PC-9 (cell line): ENCODE measurements around the gene ALKBH8. TPM values are rescaled to one million over a fixed set of nuclear protein-coding genes. Genes with fewer than 3 reads are reported as not detected.

Source experiments
- BruUV-seq: library from RNA; stranded (reverse); fragments of 400-500 nt; replicated peaks from 2 replicates; lab custom pipeline; 2021; lab: Mats Ljungman, UMichigan
- CTCF ChIA-PET: fragments of 300-600 bp; sonication (Branson Sonifier 250); formaldehyde crosslinking; loops from one replicate; lab custom pipeline; 2022; ENCODE audit warnings: antibody characterized with exemption; lab: Charles Lee
- POLR2A ChIA-PET: fragments of 300-600 bp; sonication (Branson Sonifier 250); formaldehyde crosslinking; loops from one replicate; lab custom pipeline; 2022; ENCODE audit warnings: antibody characterized with exemption; ENCODE audit not compliant: unreplicated experiment; lab: Charles Lee
- DNase-seq, 2 experiments: peaks; one replicate each; pipeline versions ENCODE4 v3.0.0 to v3.0.0-alpha.2; 2015 to 2022; ENCODE audit warnings: mixed read lengths in 1 of 2
- H2AFZ ChIP-seq: fragments of 200-600 bp; sonication (generic); 2 replicates; pipeline ENCODE4 v1.8.1; 2017; ENCODE audit warnings: antibody characterized with exemption
- H3F3A ChIP-seq: fragments of 200-600 bp; sonication (generic); 2 replicates; pipeline ENCODE4 v1.8.1; 2017; ENCODE audit warnings: antibody characterized with exemption, mild to moderate bottlenecking, low read depth; ENCODE audit not compliant: insufficient read depth
- H3K27ac ChIP-seq: fragments of 200-600 bp; sonication (generic); 2 replicates; pipeline ENCODE4 v1.6.1; 2016; ENCODE audit warnings: mixed run types
- H3K27me3 ChIP-seq: fragments of 200-600 bp; sonication (generic); 2 replicates; pipeline ENCODE4 v1.6.1; 2016; ENCODE audit warnings: low read depth, mixed run types; ENCODE audit not compliant: insufficient read depth
- H3K36me3 ChIP-seq: fragments of 200-600 bp; sonication (generic); 2 replicates; pipeline ENCODE4 v1.6.1; 2016; ENCODE audit warnings: low read depth, mixed run types
- H3K4me1 ChIP-seq: fragments of 200-600 bp; sonication (generic); replicated peaks from 2 replicates; pipeline ENCODE4 v1.6.1; 2016; ENCODE audit warnings: mixed run types; ENCODE audit not compliant: insufficient read depth
- H3K4me2 ChIP-seq: fragments of 200-600 bp; sonication (generic); 2 replicates; pipeline ENCODE4 v1.6.1; 2017; ENCODE audit warnings: mixed run types
- H3K4me3 ChIP-seq: fragments of 200-600 bp; sonication (generic); 2 replicates; pipeline ENCODE4 v1.6.1; 2016; ENCODE audit warnings: mixed run types
- H3K79me2 ChIP-seq: fragments of 200-600 bp; sonication (generic); 2 replicates; pipeline ENCODE4 v1.6.1; 2017; ENCODE audit warnings: low read depth, mixed run types
- H3K9me2 ChIP-seq: fragments of 200-600 bp; sonication (generic); 2 replicates; pipeline ENCODE4 v1.8.1; 2017; ENCODE audit warnings: mild to moderate bottlenecking; ENCODE audit not compliant: insufficient read depth
- H3K9me3 ChIP-seq: fragments of 200-600 bp; sonication (generic); 2 replicates; pipeline ENCODE4 v1.8.1; 2016; ENCODE audit warnings: low read depth; ENCODE audit not compliant: insufficient read depth
- H4K20me1 ChIP-seq: fragments of 200-600 bp; sonication (generic); 2 replicates; pipeline ENCODE4 v1.8.1; 2017; ENCODE audit not compliant: insufficient read depth
- CTCF ChIP-seq: fragments of 200-600 bp; sonication (generic); conservative IDR thresholded peaks from 2 replicates; pipeline ENCODE4 v1.6.1; 2017; ENCODE audit warnings: mixed run types, antibody characterized with exemption, mild to moderate bottlenecking, moderate library complexity
- EZH2 ChIP-seq: fragments of 200-600 bp; sonication (generic); IDR thresholded peaks from 2 replicates; pipeline ENCODE4 v1.8.0; 2017; ENCODE audit warnings: antibody characterized with exemption, low read depth
- intact Hi-C: fragments of 100-400 bp; cut with micrococcal nuclease; formaldehyde crosslinking; loops from one replicate; pipeline ENCODE4 v1.10.0; 2022; ENCODE audit not compliant: unreplicated experiment
- total RNA-seq: library from RNA; stranded (reverse); gene quantifications from 2 replicates; pipeline ENCODE4 v1.2.3, GENCODE V29; 2021

The ALKBH8 gene
- total RNA-seq, 1 experiment from 2014 or later = 4.4 TPM

DNA sequence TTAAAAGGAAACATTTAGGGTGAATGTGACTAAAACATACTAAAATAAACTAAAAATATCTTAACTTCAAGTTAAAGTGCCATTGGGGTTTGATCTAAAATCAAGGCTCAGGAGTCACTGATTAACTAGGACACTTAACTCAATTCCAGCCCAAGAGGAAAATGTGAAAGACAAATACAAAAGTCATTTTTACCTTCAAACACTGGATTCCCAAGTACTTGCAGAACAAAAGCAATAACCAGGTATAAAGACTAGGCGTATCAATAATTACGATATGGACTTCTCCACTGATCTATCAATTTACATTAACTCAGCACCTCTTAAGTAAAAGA, 15.6 kb downstream of the ALKBH8 start:
- TF ChIP-seq EZH2 = no peak
- TF ChIP-seq CTCF = no peak
- CTCF ChIA-PET = interaction anchor here (0.6 kb wide), 1 partner anchor 36 kb away, joined by 3 read pairs; no protein-coding TSS in a partner anchor
- Histone ChIP-seq H3F3A (0 out of 2 replicates have a peak, but pooled peaks cover 3% of the 10 kb centered on the region), H3K27me3 (no peaks in the 10 kb centered on the region), H4K20me1 (no peaks in the 10 kb centered on the region), H3K36me3 (peaks cover 10% of the 10 kb centered on the region), H3K9me3 (no peaks in the 10 kb centered on the region), H3K9me2 (no peaks in the 10 kb centered on the region), H2AFZ (no peak overlapping the region), H3K4me2 (no peak overlapping the region), H3K4me3 (no peak overlapping the region), H3K27ac (no peak overlapping the region), H3K79me2 (no peaks in the 10 kb centered on the region), H3K4me1 (peaks cover 8% of the 10 kb centered on the region)
- no TSS peak for BruUV-seq
- DNase-seq = no peak
- intact Hi-C loops = loop anchor here (1.0 to 5.0 kb wide), 3 partner anchors 26 to 222 kb away; no protein-coding TSS in a partner anchor
- POLR2A ChIA-PET = no interaction called here

DNA sequence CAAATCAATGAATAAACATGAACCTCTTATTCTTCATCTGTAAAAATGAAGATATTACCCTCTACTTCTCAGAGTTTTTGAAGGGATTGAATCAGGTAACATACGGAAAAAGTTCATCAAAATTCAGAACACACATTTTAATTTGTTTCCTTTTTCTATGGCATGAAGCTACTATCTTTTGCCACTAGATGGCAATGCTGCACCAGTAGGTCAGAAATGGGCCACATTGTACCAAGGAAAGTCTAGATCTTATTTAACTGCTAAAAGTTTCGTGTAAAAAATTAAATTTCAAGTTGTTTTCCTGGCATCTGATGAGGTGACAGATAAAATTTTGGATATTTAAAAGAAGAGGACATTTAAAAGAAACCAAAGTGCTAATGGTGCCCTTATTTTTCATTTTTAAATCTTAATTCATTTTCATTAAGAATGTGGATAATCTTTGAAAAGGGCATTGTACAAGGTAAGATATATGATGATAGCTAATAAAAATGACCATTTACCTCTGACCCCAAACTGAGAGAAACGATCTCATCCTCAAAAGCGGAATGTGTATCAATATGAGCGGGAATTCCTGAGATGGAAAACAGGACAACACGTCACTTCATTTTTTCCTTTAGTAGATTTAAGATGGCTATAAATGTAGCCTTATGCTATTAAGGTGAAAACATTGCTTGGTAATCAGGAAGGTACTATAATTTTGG, 16.1 kb downstream of the ALKBH8 start:
- no peaks in the 10 kb centered on the region for H3K9me3 ChIP-seq
- no peak overlapping the region for H3K27ac ChIP-seq
- intact Hi-C loops = loop anchor here (1.0 to 5.0 kb wide), 3 partner anchors 27 to 223 kb away; no protein-coding TSS in a partner anchor
- H3K4me3 ChIP-seq = no peak overlapping the region
- ChIA-PET CTCF (interaction anchor here (0.6 to 1.0 kb wide), 3 partner anchors 35 to 140 kb away, joined by 3 to 5 read pairs (median 5); no protein-coding TSS in a partner anchor), POLR2A (interaction anchor here (0.6 kb wide), 1 partner anchor 35 kb away, joined by 4 read pairs; no protein-coding TSS in a partner anchor)
- TF ChIP-seq EZH2 (no peak), CTCF (peak; percentile 92)
- no peak for DNase-seq
- peaks cover 10% of the 10 kb centered on the region for H3K36me3 ChIP-seq
- no peak overlapping the region for H2AFZ ChIP-seq
- no peaks in the 10 kb centered on the region for H3K27me3 ChIP-seq
- no peaks in the 10 kb centered on the region for H3K79me2 ChIP-seq
- H3K4me1 ChIP-seq = peaks cover 10% of the 10 kb centered on the region
- 0 out of 2 replicates have a peak, but pooled peaks cover 3% of the 10 kb centered on the region for H3F3A ChIP-seq
- H4K20me1 ChIP-seq = no peaks in the 10 kb centered on the region
- no TSS peak for BruUV-seq
- no peak overlapping the region for H3K4me2 ChIP-seq
- no peaks in the 10 kb centered on the region for H3K9me2 ChIP-seq

- Histone ChIP-seq H3K27ac (no peak overlapping the region), H3K9me3 (no peaks in the 10 kb centered on the region), H2AFZ (no peak overlapping the region), H3K4me3 (no peak overlapping the region), H4K20me1 (no peaks in the 10 kb centered on the region), H3F3A (0 out of 2 replicates have a peak, but pooled peaks cover 3% of the 10 kb centered on the region), H3K4me2 (no peak overlapping the region), H3K4me1 (peaks cover 10% of the 10 kb centered on the region), H3K36me3 (peaks cover 10% of the 10 kb centered on the region), H3K9me2 (no peaks in the 10 kb centered on the region), H3K79me2 (no peaks in the 10 kb centered on the region), H3K27me3 (no peaks in the 10 kb centered on the region)
- no peak for DNase-seq
- ChIA-PET CTCF (interaction anchor here (0.6 kb wide), 3 partner anchors 18 to 290 kb away, joined by 3 read pairs; partner anchors contain the start of gene ALKBH8), POLR2A (no interaction called here)
- no TSS peak for BruUV-seq
- intact Hi-C loops = loop anchor here (5.0 kb wide), 1 partner anchor 224 kb away; no protein-coding TSS in a partner anchor
- TF ChIP-seq EZH2 (no peak), CTCF (no peak)
Measured at GRCh38 chr11:107547961-107548360, 17.6 kb downstream of the ALKBH8 start.
